Brain microvascular endothelial cell (primary cell): Measurements from ENCODE around the gene PTGES2.

Experiments used
- DNase-seq: peaks from one replicate; pipeline ENCODE4 v3.0.0-alpha.2; 2020
- H3K27ac ChIP-seq: fragments of 250-450 bp; sonication (Bioruptor Pico); 2 replicates; pipeline ENCODE4 v1.5.1; 2020; ENCODE audit warnings: mild to moderate bottlenecking, moderate library complexity
- H3K27me3 ChIP-seq: fragments of 250-450 bp; sonication (Bioruptor Pico); replicated peaks from 2 replicates; pipeline ENCODE4 v1.5.1; 2020; ENCODE audit warnings: mild to moderate bottlenecking
- H3K36me3 ChIP-seq: fragments of 250-450 bp; sonication (Bioruptor Pico); replicated peaks from 2 replicates; pipeline ENCODE4 v1.5.1; 2020; ENCODE audit warnings: mild to moderate bottlenecking
- H3K4me3 ChIP-seq: 2 replicates; pipeline ENCODE4 v1.5.1; 2011; ENCODE audit warnings: low read depth, mild to moderate bottlenecking, control low read depth, low read length, moderate library complexity
- in situ Hi-C: cut with HindIII; loops from 2 replicates; pipeline ENCODE4 v1.10.0; 2017; ENCODE audit warnings: low sequenced_read_pairs, low pct_ligation_motif_present
- TF ChIP-seq, protein P1 (sequence below): IDR thresholded peaks from 2 replicates; pipeline ENCODE4 v1.5.1; 2011; ENCODE audit warnings: low read depth, mild to moderate bottlenecking, moderate library complexity, low read length, control low read depth, inconsistent platforms; ENCODE audit errors: missing control alignments

The PTGES2 gene

GRCh38 chr9:128159522-128159783 is 31.9 kb upstream of the PTGES2 start:
- Histone ChIP-seq H3K27me3 (no peaks in the 10 kb centered on the region), H3K4me3 (peak overlapping the region; percentile 55), H3K27ac (peak overlapping the region; percentile 25), H3K36me3 (peaks cover 22% of the 10 kb centered on the region)
- in situ Hi-C loops: no loop called here
- no peak for DNase-seq
- TF ChIP-seq, protein P1, sequence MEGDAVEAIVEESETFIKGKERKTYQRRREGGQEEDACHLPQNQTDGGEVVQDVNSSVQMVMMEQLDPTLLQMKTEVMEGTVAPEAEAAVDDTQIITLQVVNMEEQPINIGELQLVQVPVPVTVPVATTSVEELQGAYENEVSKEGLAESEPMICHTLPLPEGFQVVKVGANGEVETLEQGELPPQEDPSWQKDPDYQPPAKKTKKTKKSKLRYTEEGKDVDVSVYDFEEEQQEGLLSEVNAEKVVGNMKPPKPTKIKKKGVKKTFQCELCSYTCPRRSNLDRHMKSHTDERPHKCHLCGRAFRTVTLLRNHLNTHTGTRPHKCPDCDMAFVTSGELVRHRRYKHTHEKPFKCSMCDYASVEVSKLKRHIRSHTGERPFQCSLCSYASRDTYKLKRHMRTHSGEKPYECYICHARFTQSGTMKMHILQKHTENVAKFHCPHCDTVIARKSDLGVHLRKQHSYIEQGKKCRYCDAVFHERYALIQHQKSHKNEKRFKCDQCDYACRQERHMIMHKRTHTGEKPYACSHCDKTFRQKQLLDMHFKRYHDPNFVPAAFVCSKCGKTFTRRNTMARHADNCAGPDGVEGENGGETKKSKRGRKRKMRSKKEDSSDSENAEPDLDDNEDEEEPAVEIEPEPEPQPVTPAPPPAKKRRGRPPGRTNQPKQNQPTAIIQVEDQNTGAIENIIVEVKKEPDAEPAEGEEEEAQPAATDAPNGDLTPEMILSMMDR: no peak

DNA sequence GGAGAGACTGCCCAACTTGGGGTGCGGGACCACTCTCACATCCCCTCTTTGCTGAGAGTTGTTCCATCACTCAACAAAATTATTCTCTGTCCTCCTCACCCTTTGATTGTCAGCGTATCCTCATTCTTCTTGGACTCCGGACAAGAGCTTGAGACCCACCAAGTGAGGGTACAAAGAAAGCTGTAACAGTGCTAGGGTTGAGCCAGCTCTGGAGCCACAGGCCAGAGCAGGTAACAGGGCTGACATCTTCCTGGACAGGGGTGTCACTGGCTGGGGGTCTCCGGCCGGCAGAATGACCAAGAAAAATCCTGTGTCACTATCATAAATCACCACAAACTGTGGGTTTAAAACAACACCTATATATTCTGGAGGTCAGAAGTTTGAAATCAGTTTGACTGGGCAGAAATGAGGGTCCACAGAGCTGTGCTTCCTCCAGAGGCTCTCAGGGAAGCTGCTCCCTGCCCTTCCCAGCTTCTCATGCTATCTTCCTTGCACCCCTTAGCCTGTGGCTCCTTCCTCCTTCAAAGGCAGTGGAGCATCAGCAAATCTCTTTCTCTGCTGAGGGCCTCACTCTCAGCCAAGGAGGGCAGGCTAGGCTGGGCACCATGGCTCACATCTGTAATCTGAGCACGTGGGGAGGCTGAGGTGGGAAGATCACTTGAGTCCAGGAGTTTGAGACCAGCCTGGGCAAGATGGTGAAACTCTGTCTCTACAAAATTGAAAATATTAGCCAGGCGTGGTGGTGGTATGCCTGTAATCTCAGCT is 28.4 kb upstream of the PTGES2 start:
- in situ Hi-C loops: no loop called here
- Histone ChIP-seq H3K27ac (no peak overlapping the region), H3K27me3 (no peaks in the 10 kb centered on the region), H3K4me3 (no peak overlapping the region), H3K36me3 (no peaks in the 10 kb centered on the region)
- no peak for DNase-seq
- TF ChIP-seq, protein P1: no peak

- Histone ChIP-seq H3K36me3 (no peaks in the 10 kb centered on the region), H3K27me3 (no peaks in the 10 kb centered on the region), H3K27ac (no peak overlapping the region), H3K4me3 (no peak overlapping the region)
- in situ Hi-C loops: no loop called here
- TF ChIP-seq, protein P1: no peak
- no peak for DNase-seq
These were observed 26.6 kb upstream of the PTGES2 start for GRCh38 chr9:128153947-128154695.

DNA sequence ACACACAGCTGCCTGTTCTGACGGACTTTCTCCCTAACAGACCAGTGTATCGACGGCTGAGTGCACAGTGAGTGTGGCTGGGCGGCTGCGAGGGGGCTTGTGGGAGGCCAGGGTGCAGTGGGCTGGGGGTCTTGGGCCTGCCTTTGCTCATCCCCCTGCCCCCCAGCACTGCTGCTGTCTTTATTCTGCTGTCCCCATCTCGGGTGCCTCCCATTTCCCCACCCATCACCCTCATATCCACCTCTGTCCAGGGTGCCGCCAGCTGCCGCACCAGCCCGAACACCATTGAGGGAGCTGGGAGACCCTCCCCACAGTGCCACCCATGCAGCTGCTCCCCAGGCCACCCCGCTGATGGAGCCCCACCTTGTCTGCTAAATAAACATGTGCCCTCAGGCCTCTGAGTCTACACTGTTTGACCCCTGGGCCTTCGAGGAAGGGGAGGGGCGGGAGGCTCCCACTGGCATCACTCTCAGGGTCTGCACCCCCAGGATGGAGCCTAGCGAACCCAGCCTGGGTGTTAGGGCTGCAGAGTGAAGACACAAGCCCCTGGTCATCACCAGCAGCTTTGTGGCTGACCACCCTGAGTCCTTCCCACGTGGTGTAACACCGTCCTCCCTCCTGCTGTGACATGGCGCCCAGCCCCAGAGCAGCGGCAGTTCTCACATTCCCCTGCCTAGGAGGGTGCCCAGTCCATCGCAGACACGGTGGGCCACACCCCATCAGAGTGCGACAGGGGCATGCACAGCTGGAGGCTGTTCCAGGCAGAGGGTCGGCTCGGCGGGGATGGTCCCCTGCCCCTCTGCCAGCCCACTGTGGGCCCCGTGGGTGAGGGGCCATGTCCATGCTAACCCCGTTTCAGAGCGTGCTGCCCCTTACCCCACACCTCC is 25.8 kb upstream of the PTGES2 start:
- Histone ChIP-seq H3K36me3 (no peaks in the 10 kb centered on the region), H3K4me3 (no peak overlapping the region), H3K27me3 (no peaks in the 10 kb centered on the region), H3K27ac (no peak overlapping the region)
- no peak for DNase-seq
- TF ChIP-seq, protein P1: no peak
- in situ Hi-C loops: no loop called here

GRCh38 chr9:128152133-128153059 is 24.9 kb upstream of the PTGES2 start:
- no peak overlapping the region for H3K4me3 ChIP-seq
- H3K27me3 ChIP-seq: no peaks in the 10 kb centered on the region
- H3K36me3 ChIP-seq: no peaks in the 10 kb centered on the region
- in situ Hi-C loops: no loop called here
- no peak overlapping the region for H3K27ac ChIP-seq
- no peak for DNase-seq
- TF ChIP-seq, protein P1: no peak
